ENCODE measurements around the gene TNK1.

Gene TNK1

GRCh38 chr17:7392696-7393612 is 12.1 kb downstream of the TNK1 start:
- TF ChIP-seq ZNF274 (IDR thresholded peaks at IDR 0.05; ENCODE audit: low read depth, low read length): no peak
- H3K4me3 ChIP-seq (ENCODE audit: low read length): peak overlapping the region; percentile 81; the same call in 1 of the 2 replicates

GRCh38 chr17:7393613-7394451 is 12.9 kb downstream of the TNK1 start:
- no peak for TF ChIP-seq ZNF274 (IDR thresholded peaks at IDR 0.05; ENCODE audit: low read depth, low read length)

DNA sequence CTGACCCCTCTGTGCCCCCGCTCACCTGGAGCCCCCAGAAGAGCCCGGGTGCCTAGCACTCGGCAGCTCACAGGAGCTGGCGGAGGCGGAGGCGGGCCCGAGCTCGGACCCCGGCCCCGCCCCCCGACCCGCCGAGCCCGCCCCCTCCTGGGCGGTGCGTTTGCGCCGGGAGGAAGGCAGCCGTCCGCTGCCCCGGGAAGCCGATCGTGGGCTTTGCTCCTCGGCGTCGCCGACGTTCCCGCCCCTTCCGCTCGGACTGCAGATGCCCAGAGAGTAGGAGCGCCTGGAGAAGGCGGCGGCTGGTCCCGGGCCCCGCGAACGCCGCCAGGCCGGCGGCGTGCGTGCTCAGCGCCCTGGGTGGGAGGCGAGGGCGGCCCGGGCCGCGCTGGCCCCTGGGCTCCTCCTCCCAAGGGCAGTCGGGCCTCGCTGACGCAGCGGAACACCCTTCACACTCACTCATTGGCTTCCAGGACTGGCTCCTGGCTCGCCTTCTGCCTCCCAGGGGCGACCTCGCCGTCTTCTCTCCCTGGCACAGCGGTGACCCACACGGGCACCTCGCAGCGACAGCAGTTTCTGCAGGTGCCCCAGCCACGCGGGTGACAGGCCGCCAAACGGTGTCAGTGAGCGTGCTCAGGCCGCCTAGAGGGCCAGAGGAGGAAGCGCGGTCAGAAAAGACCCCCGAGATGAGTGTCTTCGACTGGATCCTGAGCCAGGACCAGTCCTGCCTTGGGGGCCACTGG is 13.7 kb downstream of the TNK1 start, which contains the start of gene PLSCR3:
Gene PLSCR3 (minus strand): TSS at position 74 of the 740 bp plus-strand sequence. CDS start 415 bp downstream, outside the sequence.
- no peak for TF ChIP-seq ZNF274 (IDR thresholded peaks at IDR 0.05; ENCODE audit: low read depth, low read length)
- H3K4me3 ChIP-seq (ENCODE audit: low read length): peak within 1 kb of the TSS; percentile 81

More at GRCh38 chr17:7393613-7394451, 12.9 kb downstream of the TNK1 start:
- H3K4me3 ChIP-seq (ENCODE audit: low read length): peak overlapping the region; percentile 81

DNA sequence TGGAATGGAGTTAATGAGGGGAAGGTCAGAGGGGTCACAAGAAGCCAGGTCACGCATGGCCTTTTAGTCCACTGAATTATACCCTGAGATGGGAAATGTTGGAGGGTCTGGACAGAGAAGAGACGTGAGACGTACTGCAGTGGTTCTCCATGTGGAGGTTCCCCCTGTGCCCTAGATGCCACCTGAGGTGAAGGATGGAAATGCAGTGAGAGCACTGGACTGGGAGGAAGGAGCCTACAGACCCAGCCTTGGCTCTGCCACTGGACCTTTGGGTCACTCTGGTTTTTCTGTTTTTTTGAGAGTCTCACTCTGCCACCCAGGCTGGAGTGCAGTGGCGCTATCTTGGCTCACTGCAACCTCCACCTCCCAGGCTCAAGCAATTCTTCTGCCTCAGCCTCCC is 15.3 kb downstream of the TNK1 start:
- TF ChIP-seq ZNF274 (IDR thresholded peaks at IDR 0.05; ENCODE audit: low read depth, low read length): no peak
- no peak overlapping the region for H3K4me3 ChIP-seq (ENCODE audit: low read length)

DNA sequence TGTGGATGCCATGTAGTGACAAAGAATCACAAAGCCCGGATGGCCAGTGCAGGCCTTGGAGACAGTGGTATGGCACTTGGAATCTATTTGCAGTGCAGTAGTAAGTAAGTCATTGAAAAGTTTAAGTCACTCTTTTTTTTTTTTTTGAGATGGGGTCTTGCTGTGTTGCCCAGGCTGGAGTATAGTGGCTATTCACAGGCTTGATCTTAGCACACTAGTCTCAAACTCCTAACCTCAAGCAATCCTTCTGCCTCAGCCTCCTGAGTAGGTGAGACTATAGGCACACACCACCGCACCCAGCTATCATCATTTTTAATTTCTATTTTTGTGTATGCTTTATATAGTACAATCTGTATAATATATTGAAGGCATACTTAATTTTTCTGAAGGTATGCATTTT is 17.7 kb downstream of the TNK1 start:
- H3K4me3 ChIP-seq (ENCODE audit: low read length): no peak overlapping the region
- TF ChIP-seq ZNF274 (IDR thresholded peaks at IDR 0.05; ENCODE audit: low read depth, low read length): no peak

DNA sequence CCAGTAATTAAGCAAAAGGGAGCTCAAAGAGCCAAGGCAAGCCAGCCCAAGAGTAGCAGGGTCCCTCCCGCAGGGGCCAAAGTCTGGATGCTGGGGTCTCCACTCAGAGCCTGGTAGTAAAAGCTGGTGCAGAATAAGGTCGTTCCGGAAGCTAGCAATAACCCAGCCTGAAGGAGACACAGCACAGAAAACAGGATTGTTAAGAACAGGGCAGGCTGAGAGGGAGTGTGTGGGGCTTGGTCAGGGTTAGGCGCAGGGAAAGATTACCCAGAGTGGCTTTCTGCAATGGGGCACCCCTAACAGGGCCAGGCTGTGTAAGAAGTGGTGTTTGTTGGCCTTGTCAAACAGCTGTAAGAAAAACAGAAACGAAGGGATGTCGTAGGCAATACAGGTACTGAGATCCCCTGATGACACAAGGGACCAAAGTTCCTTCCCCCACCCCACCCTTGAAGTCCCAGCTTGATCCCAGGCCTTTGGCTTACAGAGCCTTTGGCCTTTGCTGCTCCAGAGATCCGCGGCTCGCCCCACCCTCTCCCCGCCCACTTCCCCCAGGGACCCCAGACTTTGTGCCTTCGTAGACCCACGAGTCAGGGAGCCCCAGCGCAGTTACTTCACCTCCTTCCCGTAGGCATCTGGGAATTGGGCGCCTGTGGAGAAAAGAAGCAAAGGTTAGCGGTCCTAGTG is 22.3 kb downstream of the TNK1 start:
- H3K4me3 ChIP-seq (ENCODE audit: low read length): peak overlapping the region; percentile 78
- no peak for TF ChIP-seq ZNF274 (IDR thresholded peaks at IDR 0.05; ENCODE audit: low read depth, low read length)

DNA sequence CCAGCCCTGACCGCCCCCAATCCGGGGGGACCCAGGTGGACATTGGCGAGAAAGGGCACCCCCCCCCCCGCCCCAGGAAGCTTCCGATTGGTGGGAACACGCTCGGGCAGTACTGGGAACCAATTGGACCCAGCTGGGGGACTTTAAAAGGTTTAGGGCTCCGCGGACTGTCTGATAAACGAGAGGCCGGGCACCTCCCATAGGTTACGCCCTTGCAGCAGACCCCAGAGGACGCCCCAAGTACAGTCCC is 22.8 kb downstream of the TNK1 start:
- TF ChIP-seq ZNF274 (IDR thresholded peaks at IDR 0.05; ENCODE audit: low read depth, low read length): no peak
- peak overlapping the region; percentile 78 for H3K4me3 ChIP-seq (ENCODE audit: low read length)

DNA sequence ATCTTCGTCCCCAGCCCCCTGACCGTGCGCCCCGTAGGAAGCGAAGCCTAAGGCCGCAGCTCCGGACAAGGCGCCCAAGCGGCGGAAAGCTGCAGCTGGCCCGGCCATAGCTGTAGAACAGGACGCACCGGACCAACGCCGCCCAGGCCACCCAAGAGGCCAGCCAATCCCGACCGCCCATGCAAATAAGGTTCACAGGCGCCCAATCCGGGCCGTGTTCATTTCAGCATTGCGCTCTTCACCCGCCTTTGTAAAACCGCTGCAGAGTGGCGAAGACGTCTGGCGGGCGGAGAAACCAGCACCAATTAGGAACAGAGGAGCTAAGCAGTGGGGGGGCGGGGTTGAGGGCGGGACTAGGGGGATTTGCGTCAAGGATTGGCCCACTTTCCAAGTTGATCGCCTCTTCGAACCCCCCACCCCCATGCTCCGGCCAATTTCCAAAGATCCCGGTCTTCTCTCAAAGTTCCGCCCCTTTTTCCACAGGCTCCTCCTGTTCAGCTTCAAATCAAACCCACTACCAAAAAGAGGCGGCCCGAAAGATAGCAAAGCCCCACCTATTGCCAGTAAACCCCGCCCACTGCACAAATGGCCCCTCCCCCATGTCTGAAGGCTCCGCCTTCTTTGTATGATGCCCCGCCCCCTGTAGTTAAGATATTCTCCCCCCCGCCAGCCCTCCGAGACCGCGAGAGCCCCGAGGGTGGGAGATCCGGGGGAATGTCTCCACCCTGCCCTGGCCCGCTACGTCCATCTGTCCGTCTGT is 23.3 kb downstream of the TNK1 start, which contains the start of gene TMEM256:
Gene TMEM256 (minus strand): TSS at position 121 of the 760 bp plus-strand sequence. CDS start 13 bp downstream, at position 108.
- H3K4me3 ChIP-seq (ENCODE audit: low read length): peak within 1 kb of the TSS; percentile 78
- TF ChIP-seq ZNF274 (IDR thresholded peaks at IDR 0.05; ENCODE audit: low read depth, low read length): no peak

DNA sequence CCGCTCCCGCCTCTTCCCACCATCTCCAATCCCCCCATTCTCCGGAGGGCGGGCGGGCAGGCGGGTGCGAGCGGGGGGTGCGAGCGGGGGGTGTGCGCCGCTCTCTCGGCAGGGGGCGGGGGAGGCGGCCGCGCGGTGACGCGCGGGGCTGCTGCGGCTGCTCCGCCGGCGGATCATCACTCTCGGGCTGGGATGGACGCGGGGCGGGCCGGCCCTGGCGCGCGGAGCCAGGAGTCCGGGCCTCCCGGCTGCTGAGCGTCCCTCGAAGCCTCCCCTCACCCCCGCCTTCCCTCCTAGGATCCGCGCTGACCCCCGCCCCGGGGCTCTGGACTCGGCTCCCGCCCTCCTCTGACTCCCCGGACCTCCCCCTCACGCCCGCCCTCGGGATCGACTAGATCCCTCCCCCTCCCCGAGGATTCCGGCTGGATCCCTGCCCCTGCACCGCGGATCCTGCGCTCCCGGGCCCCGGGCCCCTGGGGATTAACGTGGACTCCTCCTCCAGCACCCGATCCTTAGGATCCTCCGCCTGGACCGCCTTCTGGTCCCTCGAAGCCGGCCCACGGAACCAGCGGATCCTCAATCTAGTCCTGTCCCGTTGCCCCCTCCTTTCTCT is 24.0 kb downstream of the TNK1 start:
- no peak for TF ChIP-seq ZNF274 (IDR thresholded peaks at IDR 0.05; ENCODE audit: low read depth, low read length)
- peak overlapping the region; percentile 45; the same call in 1 of the 2 replicates for H3K4me3 ChIP-seq (ENCODE audit: low read length)

GRCh38 chr17:7405350-7406234 is 24.7 kb downstream of the TNK1 start:
- no peak for TF ChIP-seq ZNF274 (IDR thresholded peaks at IDR 0.05; ENCODE audit: low read depth, low read length)
- peak overlapping the region; percentile 45; the same call in 1 of the 2 replicates for H3K4me3 ChIP-seq (ENCODE audit: low read length)

DNA sequence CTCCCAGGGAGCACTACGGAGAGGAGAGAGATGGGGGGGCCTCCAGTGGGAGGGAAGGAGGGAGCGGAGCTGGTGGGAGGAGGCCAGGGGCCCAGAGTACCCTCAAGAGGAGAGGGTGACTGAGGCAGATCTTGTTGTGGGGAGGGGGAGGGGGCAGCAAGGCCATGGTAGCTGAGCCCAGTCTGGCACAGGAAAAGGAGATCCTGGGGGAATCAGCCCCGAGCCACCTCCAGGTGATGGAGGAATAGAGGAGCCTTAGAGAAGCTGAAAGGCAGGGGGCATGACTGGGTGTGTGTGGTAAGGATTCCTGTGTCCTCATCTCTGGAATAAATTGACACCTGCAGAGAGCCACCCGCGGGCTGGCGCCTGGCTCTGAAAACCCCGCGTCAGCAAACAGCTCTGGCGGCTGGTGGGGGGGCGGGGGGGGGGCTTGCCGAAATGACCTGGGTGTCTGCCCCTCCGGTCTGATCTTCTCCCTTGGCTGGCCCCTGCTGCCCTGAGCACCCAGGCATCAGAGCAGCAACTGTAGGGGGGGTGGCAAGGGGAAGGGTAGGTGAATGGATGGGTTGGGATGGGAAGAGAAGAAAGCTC is 25.4 kb downstream of the TNK1 start:
- no peak for TF ChIP-seq ZNF274 (IDR thresholded peaks at IDR 0.05; ENCODE audit: low read depth, low read length)
- H3K4me3 ChIP-seq (ENCODE audit: low read length): no peak overlapping the region
